Fibroblast of lung (primary cell): ENCODE data around the gene MT3. TPM values are rescaled to one million over a fixed set of nuclear protein-coding genes. Genes with fewer than 3 reads are reported as not detected.

Experiments
- DNase-seq, 2 donors: peaks; one replicate each; pipeline versions ENCODE4 v3.0.0 to v3.0.0-alpha.2; 2010; ENCODE audit warnings: low read depth in 2 of 2
- H2AFZ ChIP-seq: 2 replicates; pipeline ENCODE4 v1.5.1; 2012; ENCODE audit warnings: low read length, control low read depth, inconsistent platforms
- H3K27ac ChIP-seq: 2 replicates; pipeline ENCODE4 v1.5.1; 2011; ENCODE audit warnings: low read length, control low read depth; ENCODE audit not compliant: insufficient read depth
- H3K27me3 ChIP-seq: 2 replicates; pipeline ENCODE4 v1.5.1; 2011; ENCODE audit warnings: mild to moderate bottlenecking, low read length; ENCODE audit not compliant: control insufficient read depth, insufficient read depth
- H3K36me3 ChIP-seq: 2 replicates; pipeline ENCODE4 v1.5.1; 2011; ENCODE audit warnings: low read length; ENCODE audit not compliant: control insufficient read depth, insufficient read depth
- H3K4me1 ChIP-seq: 2 replicates; pipeline ENCODE4 v1.5.1; 2011; ENCODE audit warnings: low read length; ENCODE audit not compliant: control insufficient read depth, insufficient read depth; ENCODE audit errors: extremely low read depth
- H3K4me2 ChIP-seq: 2 replicates; pipeline ENCODE4 v1.5.1; 2011; ENCODE audit warnings: low read length, control low read depth; ENCODE audit not compliant: insufficient read depth; ENCODE audit errors: extremely low read depth
- H3K4me3 ChIP-seq, 4 experiments: fragments of 200-600 bp in 1 of 4; sonication (generic) in 1 of 4; replicated peaks in 1 of 4; 2 replicates each; pipeline ENCODE4 v1.5.1; 2011 to 2016; ENCODE audit warnings: low read length in 4 of 4, low read depth in 3 of 4, mild to moderate bottlenecking in 3 of 4, control low read depth in 2 of 4, inconsistent platforms in 1 of 4, mixed read lengths in 1 of 4; ENCODE audit not compliant: insufficient read depth in 1 of 4; ENCODE audit errors: control extremely low read depth in 1 of 4
- H3K79me2 ChIP-seq: 2 replicates; pipeline ENCODE4 v1.5.1; 2012; ENCODE audit warnings: mild to moderate bottlenecking, low read length, inconsistent platforms; ENCODE audit not compliant: control insufficient read depth, insufficient read depth
- H3K9ac ChIP-seq: 2 replicates; pipeline ENCODE4 v1.5.1; 2011; ENCODE audit warnings: mild to moderate bottlenecking, low read length, control low read depth; ENCODE audit not compliant: insufficient read depth
- H3K9me3 ChIP-seq: 2 replicates; pipeline ENCODE4 v1.5.1; 2012; ENCODE audit warnings: low read depth, low read length; ENCODE audit not compliant: control insufficient read depth, insufficient read depth
- H4K20me1 ChIP-seq: 2 replicates; pipeline ENCODE4 v1.5.1; 2011; ENCODE audit warnings: low read length; ENCODE audit not compliant: control insufficient read depth, insufficient read depth; ENCODE audit errors: extremely low read depth
- EZH2 ChIP-seq: IDR thresholded peaks from 2 replicates; pipeline ENCODE4 v1.5.1; 2012; ENCODE audit warnings: low read length, control low read depth, mild to moderate bottlenecking; ENCODE audit errors: missing control alignments
- polyA minus RNA-seq: library from RNA; depleted of rRNA, polyadenylated mRNA; stranded (reverse); fragments of >200 nt; gene quantifications from 2 replicates; pipeline ENCODE4 v1.2.3, GENCODE V29; 2011; ENCODE audit warnings: low replicate concordance
- polyA plus RNA-seq, 2 donors: library from polyadenylated mRNA; depleted of rRNA in 1 of 2; stranded (reverse) in 1 of 2; unstranded in 1 of 2; fragments of >200 nt; gene quantifications; 2 replicates each; pipeline ENCODE4 v1.2.1, GENCODE V29; 2011 to 2012; ENCODE audit warnings: missing spikeins in 1 of 2
- total RNA-seq: library from RNA; depleted of rRNA; stranded (reverse); fragments of >200 nt; gene quantifications from 2 replicates; pipeline ENCODE4 v1.2.1, GENCODE V29; 2014
- TF ChIP-seq, protein P1 (sequence below), 2 donors: IDR thresholded peaks in 1 of 2; conservative IDR thresholded peaks in 1 of 2; 1 replicate in 1 of 2; 2 replicates in 1 of 2; pipeline ENCODE4 v1.5.1; 2011 to 2012; ENCODE audit warnings: low read length in 2 of 2, control low read depth in 1 of 2, inconsistent platforms in 1 of 2, low read depth in 1 of 2, mild to moderate bottlenecking in 1 of 2

The MT3 gene
- not detected in 2 replicates for total RNA-seq
- not detected in 2 replicates for polyA plus RNA-seq
- not detected in 2 replicates for polyA plus RNA-seq (2012)
- polyA minus RNA-seq, result not detected in 2 replicates

DNA sequence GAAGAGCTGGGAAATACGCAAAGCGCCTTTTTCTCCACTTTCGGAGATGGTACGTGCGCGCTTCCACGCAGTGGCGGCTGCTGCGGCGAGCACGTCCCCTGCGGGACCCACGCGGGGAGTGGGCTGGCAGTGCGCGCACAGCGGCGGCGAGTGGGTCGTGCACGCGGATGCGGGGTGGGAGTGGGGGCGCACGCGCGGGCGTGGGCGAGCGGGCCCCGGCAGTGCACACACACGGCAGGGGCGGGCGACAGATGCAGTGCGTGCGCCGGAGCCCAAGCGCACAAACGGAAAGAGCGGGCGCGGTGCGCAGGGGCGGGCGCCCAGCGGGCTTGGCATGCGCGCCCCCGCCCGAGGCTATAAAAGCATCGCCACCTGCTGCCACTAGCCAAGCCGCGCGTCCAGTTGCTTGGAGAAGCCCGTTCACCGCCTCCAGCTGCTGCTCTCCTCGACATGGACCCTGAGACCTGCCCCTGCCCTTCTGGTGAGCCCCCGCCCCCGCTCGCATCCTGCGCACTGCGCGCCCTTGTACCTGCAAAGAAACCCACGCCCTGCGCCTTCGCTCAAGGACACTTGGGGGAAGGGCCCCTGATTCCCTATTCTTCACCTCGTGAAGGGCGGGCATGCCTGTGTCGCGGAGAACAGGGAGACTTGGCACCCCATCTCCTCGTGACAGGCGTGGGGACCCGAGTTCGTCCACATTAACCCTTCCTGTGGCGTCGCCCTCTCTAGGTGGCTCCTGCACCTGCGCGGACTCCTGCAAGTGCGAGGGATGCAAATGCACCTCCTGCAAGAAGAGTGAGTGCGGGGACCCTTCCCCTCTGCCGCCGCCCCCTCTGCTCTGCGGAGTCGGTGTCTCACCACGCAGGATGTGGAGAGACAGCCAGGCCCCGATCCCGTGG is at the start of gene MT3:
Gene MT3, plus strand, starts transcription at position 388 of the 899 bp plus-strand sequence. Its CDS starts 63 bp downstream, at position 451.
- Histone ChIP-seq H3K36me3 (no peaks in the 10 kb centered on the region), H3K27ac (no peak within 1 kb of the TSS), H3K9me3 (no peaks in the 10 kb centered on the region), H3K79me2 (no peaks in the 10 kb centered on the region), H3K4me1 (no peaks in the 10 kb centered on the region), H2AFZ (no peak within 1 kb of the TSS), H4K20me1 (no peaks in the 10 kb centered on the region), H3K4me3 (peak within 1 kb of the TSS; percentile 8 to 42 (median 18)), H3K9ac (no peak within 1 kb of the TSS), H3K4me2 (peak within 1 kb of the TSS; percentile 80), H3K27me3 (peaks cover 23% of the 10 kb centered on the region)
- TF ChIP-seq, protein P1, sequence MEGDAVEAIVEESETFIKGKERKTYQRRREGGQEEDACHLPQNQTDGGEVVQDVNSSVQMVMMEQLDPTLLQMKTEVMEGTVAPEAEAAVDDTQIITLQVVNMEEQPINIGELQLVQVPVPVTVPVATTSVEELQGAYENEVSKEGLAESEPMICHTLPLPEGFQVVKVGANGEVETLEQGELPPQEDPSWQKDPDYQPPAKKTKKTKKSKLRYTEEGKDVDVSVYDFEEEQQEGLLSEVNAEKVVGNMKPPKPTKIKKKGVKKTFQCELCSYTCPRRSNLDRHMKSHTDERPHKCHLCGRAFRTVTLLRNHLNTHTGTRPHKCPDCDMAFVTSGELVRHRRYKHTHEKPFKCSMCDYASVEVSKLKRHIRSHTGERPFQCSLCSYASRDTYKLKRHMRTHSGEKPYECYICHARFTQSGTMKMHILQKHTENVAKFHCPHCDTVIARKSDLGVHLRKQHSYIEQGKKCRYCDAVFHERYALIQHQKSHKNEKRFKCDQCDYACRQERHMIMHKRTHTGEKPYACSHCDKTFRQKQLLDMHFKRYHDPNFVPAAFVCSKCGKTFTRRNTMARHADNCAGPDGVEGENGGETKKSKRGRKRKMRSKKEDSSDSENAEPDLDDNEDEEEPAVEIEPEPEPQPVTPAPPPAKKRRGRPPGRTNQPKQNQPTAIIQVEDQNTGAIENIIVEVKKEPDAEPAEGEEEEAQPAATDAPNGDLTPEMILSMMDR (conservative IDR thresholded peaks at IDR 0.05 in 1 of 2, IDR thresholded peaks at IDR 0.05 in 1 of 2; ENCODE audit: low read depth in 1 of 2, low read length in 2 of 2), result no peak
- peak; percentile 69 for TF ChIP-seq EZH2
- peak in 1 of 2 donors; percentile 17 for DNase-seq

DNA sequence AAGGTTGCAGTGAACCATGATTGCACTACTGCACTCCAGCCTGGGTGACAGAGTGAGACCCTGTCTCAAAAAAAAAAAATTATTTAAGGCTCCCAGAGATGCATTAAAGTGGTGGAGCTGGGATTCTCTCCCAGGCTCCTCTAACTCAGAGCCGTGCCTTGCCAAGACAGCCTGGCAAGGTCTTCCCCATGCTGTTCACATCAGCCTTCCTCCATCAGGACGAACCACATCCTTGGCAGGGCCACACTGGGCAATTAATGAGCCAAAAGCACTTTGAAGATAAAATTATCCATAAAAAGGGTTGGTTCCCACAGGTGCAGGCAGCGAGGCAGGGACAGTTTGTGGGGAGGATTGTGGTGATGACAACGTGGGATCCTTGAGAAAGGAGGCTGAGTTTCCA is 49.7 kb upstream of the MT3 start:
- Histone ChIP-seq H3K4me1 (no peaks in the 10 kb centered on the region), H2AFZ (no peak overlapping the region), H3K9me3 (no peaks in the 10 kb centered on the region), H3K9ac (no peak overlapping the region), H4K20me1 (no peaks in the 10 kb centered on the region), H3K4me3 (no peak overlapping the region), H3K27me3 (peaks cover 10% of the 10 kb centered on the region), H3K27ac (no peak overlapping the region), H3K4me2 (peak overlapping the region; percentile 35), H3K36me3 (no peaks in the 10 kb centered on the region), H3K79me2 (no peaks in the 10 kb centered on the region)
- no peak for DNase-seq
- no peak for TF ChIP-seq EZH2
- TF ChIP-seq, protein P1 (conservative IDR thresholded peaks at IDR 0.05 in 1 of 2, IDR thresholded peaks at IDR 0.05 in 1 of 2; ENCODE audit: low read depth in 1 of 2, low read length in 2 of 2), result no peak

DNA sequence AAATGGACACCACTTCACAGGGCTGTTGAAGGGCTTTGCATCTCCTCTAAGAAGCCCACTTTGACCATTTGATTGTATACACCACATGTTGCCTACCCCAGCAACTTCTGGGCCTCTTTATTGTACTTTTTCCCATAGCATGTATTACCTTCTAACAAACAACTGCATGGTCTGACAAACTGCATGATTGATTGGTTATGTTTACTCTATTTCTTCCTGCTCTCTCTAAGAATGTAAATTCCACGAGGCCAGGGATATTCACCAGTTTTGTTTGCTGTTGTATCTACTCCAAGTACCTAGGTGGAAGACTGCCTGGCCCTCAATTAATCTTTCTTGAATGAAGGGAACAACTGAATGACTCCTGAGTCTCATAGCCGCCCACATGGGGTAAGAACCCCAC is 47.3 kb upstream of the MT3 start:
- no peaks in the 10 kb centered on the region for H3K36me3 ChIP-seq
- no peaks in the 10 kb centered on the region for H3K9me3 ChIP-seq
- no peak overlapping the region for H3K27ac ChIP-seq
- H3K9ac ChIP-seq, result no peak overlapping the region
- peaks cover 4% of the 10 kb centered on the region for H3K27me3 ChIP-seq
- H3K4me3 ChIP-seq, result no peak overlapping the region
- H4K20me1 ChIP-seq, result no peaks in the 10 kb centered on the region
- no peaks in the 10 kb centered on the region for H3K4me1 ChIP-seq
- H3K79me2 ChIP-seq, result no peaks in the 10 kb centered on the region
- H3K4me2 ChIP-seq, result no peak overlapping the region
- TF ChIP-seq EZH2, result no peak
- TF ChIP-seq, protein P1 (conservative IDR thresholded peaks at IDR 0.05 in 1 of 2, IDR thresholded peaks at IDR 0.05 in 1 of 2; ENCODE audit: low read depth in 1 of 2, low read length in 2 of 2), result no peak
- no peak for DNase-seq
- no peak overlapping the region for H2AFZ ChIP-seq
